ENCODE data around the gene DEPDC1B.
"Not testable (repeated sequence)": the region's sequence is repeated elsewhere in the genome, so short reads cannot be mapped to it uniquely, and the experiment has no call there.

Gene DEPDC1B, protein sequence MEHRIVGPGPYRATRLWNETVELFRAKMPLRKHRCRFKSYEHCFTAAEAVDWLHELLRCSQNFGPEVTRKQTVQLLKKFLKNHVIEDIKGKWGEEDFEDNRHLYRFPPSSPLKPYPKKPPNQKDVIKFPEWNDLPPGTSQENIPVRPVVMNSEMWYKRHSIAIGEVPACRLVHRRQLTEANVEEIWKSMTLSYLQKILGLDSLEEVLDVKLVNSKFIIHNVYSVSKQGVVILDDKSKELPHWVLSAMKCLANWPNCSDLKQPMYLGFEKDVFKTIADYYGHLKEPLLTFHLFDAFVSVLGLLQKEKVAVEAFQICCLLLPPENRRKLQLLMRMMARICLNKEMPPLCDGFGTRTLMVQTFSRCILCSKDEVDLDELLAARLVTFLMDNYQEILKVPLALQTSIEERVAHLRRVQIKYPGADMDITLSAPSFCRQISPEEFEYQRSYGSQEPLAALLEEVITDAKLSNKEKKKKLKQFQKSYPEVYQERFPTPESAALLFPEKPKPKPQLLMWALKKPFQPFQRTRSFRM

DNA sequence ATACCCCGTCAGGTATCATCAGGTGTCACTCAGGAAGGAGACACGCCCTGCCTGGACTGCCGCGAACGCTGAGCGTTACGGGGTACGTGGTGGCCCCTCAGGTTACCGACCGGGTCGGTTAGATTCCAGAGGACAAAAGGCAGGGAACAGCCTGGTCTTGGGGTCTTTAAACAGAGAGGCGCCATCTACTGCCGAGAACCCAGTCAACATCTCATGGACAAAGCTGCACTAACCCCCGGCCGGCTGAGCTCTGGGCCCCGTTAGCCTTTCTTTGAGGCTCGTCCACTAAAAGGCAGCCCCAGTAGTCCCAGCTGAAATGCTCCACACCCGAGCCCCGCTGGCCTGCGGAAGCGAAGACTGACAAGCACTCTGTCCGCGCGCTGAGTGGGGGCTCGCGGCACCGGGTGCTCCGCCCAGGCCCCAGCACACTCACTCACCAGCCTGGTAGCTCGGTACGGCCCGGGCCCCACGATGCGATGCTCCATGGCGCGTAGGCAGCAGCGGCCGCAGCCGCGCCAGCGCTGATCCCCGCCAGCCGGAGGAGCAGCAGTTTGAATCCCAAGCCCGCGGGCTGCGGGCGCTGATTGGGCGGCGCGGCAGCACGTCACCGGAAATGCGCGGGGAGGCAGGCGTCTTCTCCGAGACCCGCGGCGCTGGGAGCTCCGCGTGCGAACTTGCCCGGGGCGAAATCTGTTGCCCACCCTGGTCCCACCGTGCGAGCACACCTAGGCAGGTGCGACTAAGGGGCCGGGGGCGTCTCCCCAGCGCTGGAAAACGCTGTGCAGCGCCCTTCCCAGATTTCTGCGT is at the start of gene DEPDC1B:
Gene DEPDC1B (minus strand): TSS at position 558 of the 807 bp plus-strand sequence. CDS start 73 bp downstream, at position 485.
- DNase-seq: peak; percentile 85 to 87

DNA sequence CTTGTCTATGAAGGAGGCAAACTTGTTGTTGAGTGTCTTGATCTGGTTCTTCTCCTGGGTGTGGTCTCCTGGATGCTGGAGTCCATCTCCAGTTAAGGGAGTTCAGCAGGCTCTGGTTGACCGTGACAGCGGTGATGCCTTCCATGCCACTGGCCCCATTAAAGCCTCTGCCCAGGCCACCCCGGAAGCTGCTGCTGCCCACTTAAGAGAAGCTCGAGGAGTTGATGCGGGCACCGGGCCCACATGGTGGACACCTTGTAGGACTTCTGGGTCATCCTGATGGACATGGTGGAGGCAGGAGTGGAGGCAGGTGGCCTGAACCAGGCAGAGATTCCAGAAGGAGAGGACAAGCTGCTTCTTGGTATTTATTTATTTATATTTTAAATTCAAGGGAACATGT is 44.7 kb upstream of the DEPDC1B start:
- DNase-seq: no peak

DNA sequence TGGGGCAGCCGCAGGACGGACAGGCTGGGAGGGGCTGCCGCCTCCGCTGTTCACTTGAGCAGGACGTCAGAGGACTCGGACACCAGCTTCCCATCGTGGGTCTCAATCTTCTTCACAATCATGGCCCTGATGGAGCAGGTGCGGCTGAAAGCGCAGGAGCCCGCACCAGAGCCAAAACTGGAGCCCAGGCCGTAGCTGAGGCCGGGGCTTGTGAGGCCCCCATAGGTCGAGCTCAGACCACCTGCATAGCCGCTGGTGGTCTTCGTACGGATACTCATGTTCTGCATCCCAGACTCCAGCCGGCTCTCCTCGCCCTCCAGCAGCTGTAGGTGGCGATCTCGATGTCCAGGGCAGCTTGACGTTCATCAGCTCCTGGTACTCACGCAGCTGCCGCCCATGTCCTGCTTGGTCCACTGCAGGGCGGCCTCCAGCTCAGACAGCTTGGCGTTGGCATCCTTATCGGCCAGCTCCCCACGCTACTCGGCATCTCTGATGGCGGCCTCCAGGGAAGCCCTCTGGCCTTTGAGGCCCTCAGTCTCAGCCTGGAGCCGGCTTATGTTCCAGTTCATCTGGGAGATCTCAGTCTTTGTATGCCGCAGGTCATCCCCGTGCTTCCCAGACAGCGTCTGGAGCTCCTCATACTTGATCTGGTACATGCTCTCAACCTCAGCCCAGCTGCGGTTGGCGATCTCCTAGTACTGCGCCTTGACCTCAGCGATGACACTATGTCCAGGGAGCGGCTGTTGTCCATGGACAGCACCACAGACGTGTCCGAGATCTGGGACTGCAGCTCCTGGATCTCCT is 43.7 kb upstream of the DEPDC1B start:
- no peak for DNase-seq

DNA sequence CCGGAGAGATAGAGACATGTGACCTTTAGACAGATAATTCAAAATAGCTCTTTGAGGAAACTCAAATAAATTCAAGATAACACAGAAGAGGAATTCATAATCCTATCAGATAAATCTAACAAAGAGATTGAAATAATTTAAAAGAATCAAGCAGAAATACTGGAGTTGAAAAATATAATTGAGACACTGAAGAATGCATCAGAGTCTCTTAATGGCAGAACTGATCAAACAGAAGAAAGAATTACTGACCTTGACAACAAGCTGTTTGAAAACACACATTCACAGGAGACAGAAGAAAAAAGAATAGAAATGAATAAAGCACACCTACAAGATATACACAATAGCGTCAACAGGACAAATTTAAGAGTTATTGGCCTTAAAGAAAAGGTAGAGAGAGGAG is 40.4 kb upstream of the DEPDC1B start:
- DNase-seq: no peak

DNA sequence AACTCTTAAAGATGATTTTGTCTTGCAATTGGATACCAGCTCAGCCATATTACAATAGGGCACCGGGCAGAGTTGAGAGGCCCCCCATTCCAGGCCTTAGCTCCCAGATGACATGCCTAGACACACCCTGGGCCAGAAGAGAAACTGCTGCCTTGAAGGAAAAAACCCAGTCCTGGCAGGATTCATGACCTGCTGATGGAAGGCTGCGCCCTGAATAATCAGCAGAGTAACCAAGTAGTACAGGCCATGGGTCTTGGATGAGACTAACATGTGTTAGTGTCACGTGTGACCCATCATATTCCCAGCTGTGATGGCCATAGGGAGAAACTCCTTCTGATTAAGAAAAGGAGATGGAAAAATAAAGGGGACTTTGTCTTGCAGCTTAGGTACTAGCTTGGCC is 39.0 kb upstream of the DEPDC1B start:
- DNase-seq: no peak

DNA sequence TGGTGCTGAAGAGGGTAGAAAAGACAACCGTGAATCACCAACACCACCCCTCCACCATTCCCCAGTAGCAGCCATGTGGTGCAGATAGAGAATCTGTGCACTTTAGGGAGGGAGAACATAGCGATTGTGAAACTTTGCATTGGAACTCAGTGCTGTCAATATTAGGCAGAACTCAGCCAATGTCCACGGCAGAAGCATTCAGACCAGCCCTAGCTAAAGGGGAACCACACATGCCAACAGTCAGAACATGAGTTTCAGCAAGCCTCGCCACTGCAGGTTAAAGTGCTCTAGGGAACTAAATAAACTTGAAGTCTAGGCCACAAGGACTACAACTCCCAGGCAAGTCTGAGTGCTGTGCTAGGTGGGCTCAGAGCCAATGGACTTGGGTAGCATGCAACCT is 38.5 kb upstream of the DEPDC1B start:
- no peak for DNase-seq

DNA sequence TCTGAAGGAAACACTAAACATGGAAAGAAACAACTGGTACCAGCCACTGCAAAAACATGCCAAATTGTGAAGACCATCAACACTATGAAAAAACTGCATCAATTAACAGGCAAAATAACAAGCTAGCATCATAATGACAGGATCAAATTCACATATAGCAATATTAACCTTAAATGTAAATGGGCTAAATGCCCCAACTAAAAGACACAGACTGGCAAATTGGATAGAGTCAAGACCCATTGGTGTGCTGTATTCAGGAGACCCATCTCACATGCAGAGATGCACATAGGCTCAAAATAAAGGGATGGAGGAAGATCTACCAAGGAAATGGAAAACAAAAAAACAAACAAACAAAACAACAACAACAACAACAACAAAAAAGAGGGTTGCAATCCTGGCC is 30.9 kb upstream of the DEPDC1B start:
- not testable (repeated sequence) for DNase-seq

DNA sequence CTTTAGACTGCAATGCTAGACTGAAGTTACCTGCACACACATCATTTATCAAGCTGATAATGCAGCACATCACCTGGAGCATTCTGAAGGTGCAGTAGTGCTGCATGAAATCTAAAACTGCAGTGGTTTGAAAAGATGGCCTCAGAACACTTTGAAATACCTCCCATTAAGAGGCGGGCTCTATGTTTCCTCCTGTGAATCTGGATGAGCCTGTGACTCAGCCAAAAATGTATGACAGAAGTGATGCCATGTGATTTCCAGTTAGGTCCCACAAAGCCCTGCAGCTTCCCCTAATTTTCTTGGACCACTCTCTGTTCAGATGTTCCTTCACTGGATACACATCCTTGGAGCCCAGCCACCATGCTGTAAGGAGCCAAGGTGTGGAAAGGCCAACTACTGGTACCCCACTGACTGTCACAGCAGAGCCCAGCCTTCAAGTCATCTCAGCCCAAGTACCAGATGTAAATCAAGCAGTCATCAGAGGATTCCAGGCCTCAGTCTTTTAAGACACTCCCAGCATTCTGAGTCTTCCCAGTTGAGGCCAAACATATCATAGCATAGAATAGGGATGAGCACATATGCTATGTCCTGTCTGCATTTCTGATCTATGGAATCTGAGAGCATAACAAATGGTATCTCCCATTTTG is 27.2 kb upstream of the DEPDC1B start:
- no peak for DNase-seq

DNA sequence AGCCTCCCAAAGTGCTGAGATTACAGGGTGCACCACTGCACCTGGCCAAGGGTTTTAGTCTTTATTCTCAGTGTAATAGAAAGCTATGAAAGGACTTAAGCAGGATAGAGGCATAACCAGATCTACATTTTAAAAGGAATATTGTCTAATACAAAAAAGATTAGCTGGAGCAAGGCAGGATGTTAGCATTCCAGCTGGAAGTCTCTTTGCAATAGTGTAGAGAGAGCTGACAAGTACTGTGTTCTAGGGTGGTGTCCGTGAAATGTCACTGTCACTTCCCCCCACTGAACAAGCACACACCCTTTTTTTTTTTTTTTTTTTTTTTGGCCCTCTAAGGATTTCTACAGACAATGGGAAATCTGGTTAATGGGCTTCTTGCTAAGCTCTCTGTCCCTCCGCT is 24.2 kb upstream of the DEPDC1B start:
- no peak for DNase-seq

DNA sequence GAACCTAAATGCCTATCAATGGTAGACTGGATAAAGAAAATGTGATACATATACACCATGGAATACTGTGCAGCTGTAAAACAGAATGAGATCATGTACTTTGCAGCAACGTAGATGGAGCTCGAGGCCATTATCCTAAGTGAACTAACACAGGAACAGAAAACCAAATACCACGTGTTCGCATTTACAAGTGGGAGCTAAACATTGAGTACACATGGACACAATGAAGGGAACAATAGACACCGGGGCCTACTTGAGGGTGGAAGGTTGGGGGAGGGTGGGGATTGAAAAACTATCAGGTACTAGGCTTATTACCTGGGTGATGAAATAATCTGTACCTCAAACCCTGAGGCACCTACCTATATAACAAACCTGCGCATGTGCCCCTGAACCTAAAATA is 22.4 kb upstream of the DEPDC1B start:
- DNase-seq: no peak

DNA sequence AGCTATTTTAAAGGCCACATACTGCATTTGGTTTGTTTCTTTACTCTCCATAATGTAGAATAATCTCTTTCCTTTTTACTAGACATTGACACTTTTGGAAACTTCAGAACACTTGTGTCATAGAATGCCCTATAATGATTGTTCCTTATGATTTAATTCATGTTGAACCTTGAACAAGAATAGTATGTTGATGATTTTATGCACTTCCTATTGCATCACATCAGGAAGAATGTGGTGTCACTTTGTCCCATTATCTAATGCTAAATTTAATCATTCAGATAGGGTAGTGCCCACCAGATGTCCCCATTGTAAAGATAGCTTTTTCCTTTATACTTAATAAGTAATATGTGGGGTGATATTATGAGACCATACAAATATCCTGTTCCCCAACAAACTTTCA is 19.4 kb upstream of the DEPDC1B start:
- DNase-seq: no peak

DNA sequence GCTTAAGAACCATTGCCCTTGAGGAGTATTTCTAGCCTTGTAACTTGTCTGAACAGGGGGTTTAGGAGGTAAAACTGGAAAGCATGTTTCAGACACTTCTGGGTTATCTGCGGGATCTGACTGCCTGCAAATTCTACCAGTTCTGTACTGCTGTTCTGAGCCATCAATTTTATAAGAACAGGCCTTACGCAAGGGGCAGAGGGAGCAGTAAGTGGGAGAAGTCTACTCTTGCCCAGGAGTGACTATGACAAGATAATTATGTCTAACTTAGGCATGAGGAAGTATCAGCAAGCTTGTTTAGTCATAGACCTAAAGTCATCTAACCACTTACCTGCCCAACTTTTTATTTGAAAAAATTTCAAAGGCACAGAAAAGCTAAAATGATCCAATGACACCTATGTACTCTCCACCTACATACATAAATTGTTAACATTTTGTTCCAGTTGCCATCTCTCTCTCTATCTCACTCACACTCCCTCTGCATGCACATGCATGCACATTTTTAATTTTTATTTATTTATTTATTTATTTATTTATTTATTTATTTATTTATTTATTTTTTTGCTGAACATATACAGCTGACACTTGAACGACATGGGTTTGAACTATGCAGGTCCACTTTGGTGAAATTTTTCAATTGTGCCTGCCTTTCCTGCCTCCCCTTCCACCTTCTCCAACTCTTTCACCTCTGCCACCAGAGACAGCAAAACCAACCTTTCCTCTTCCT is 18.4 kb upstream of the DEPDC1B start:
- DNase-seq: no peak

DNA sequence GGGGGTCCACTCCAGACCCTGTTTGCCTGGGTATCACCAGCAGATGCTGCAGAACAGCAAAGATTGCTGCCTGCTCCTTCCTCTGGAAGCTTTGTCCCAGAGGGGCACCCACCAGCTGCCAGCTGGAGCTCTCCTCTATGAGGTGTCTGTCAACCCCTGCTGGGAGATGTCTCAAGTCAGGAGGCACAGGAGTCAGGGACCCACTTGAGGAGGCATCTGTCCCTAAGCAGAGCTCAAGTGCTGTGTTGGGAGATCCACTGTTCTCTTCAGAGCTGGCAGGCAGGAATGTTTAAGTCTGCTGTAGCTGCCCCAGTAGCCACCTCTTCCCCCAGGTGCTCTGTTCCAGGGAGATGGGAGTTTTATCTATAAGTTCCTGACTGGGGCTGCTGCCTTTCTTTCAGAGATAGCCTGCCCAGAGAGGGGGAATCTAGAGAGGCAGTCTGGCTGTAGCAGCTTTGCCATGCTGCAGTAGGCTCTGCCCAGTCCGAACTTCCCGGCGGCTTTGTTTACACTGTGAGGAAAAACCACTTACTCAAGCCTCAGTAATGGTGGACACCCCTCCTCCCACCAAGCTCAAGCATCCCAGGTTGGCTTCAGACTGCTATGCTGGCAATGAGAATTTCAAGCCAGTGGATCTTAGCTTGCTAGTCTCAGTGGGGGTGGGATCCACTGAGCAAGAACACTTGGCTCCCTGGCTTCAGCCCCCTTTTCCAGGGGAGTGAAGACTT is 15.4 kb upstream of the DEPDC1B start:
- DNase-seq: not testable (repeated sequence)

DNA sequence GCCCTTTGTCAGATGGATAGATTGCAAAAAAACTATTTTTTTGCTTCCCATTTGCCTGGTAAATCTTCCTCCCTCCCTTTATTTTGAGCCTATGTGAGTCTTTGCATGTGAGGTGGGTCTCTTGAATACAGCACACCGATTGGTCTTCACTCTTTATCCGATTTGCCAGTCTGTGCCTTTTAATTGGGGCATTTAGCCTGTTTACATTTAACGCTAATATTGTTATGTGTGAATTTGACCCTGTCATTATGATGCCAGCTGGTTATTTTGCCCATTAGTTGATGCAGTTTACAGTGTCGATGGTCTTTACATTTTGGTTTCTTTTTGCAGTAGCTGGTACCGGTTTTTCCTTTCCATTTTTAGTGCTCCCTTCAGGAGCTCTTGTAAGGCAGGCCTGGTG is 13.0 kb upstream of the DEPDC1B start:
- DNase-seq: no peak

DNA sequence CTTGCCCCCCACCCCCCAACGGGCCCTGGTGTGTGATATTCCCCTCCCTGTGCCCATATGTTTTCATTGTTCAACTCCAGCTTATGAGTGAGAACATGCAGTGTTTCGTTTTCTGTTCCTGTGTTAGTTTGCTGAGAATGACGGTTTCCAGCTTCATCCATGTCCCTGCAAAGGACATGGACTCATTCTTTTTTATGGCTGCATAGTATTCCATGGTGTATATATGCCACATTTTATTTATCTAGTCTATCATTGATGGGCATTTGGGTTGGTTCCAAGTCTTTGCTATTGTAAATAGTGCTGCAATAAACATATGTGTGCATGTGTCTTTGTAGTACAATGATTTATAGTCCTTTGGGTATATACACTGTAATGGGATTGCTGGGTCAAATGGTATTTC is 11.9 kb upstream of the DEPDC1B start:
- not testable (repeated sequence) for DNase-seq

DNA sequence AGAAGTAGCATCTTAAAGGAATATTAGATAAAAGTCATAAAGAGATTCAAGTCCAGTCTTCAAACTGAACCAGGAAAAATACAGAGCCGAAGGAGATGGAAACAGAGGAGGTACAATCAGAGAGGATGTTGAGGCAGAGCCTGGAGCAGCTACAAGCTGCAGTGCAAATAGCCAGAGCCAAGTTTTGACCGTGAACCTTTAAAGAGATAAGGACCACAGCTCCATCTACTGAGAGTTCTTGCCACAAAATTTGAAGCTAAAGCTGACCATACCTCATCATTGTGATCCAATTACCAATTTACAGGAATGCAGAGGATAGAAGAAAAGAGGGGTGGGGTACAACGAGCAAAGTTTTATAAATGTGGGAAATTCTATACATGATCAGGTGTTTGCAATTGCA is 10.4 kb upstream of the DEPDC1B start:
- DNase-seq: no peak

DNA sequence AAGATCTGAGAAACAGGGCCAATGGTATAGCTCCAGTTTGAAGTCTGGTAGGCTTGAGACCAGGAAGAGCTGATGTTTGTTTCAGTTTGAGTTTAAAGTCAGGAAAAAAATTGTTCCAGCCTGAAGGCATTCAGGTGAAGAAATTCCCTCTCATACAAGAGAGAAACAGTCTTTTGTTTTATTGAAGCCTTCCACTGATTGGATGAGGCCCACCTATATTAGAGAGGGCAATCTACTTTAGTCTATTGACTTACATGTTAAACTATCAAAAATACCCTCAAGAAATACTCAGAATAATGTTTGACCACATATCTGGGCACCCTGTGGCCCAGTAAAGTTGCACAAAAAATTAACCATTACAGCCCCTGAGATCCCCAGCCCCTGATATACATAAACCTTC is 5.2 kb upstream of the DEPDC1B start:
- no peak for DNase-seq

DNA sequence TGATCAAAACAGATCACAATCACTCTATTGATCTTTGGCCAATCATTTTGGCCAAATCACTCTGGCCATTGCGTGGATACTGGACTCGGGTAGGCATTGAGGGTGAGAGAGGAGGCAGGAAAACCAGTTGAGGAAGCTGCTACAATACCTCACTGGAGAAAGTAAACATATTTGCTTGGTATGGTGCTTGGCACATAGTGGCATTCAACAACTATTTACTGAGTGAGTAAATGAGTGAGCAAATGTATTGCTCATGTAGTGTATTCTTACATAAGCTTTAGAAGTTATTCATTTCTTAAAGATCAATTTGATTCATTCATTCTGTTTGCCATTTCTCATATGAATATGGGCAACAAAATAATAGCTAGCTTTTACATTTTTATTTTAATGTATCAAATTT is 4.0 kb upstream of the DEPDC1B start:
- DNase-seq: no peak

DNA sequence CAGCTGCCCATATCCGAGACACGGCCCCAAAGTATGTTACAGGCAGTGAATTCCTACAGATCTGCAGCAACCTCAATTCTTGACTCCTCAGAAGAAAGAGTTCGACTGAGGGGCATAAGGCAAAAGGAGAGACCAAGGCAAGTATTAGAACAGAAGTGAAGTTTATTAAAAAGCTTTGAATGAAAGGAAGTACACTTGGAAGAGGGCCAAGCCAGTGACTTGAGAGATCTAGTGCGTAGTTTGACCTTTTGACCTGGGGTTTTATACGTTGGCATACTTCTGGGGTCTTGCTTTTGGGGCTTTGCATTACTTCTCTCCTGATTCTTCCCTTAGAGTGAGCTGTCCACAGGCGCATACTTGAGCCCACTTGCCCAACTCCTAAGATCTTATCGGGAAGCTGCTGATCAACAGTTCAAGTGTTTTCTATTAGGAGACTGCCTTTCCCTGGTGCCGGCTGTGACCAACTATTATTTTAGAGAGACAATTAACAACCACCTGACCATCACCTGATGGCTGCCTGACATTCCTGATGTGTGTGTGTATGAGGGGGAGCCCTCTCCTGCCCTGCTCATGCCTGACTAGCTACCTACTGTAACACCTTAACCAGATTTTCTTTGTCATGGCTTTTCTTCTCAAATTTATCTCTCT is 1.5 kb upstream of the DEPDC1B start:
- DNase-seq: no peak

DNA sequence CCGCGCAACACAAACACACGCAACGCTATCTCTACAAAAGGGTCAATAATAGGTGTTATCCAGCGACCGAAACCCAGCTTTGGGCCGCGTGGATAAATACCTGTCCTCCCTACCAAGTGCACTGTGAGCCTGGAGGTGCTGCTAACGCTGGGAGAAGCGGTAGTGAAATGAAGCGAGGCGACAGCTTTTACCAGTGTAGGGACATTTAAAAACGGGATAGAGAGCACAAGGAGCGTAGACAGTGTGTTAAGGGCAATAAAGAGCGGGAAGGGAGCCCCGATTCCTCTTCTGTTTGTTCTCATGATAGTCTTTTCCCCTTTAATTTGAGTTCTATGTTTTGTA is 421 bp upstream of the DEPDC1B start:
- no peak for DNase-seq

DNA sequence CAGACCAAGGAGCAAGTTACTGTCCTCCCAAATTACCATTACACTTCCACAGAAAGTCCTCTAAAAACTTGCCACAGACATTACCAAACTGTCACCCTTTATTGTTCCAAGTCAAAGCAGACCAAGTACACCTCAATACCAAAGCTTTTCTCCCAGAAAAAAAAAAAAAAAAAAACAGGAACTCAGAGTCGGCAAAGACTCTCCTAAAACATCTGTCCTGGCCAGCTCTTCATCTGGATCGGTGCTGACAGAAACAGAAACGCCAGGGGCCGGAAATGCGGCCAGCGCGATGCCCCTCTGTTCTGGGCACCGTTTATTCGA is 718 bp downstream of the DEPDC1B start:
- DNase-seq: no peak
